ENCODE data around the gene IGFBP2.

Gene IGFBP2

DNA sequence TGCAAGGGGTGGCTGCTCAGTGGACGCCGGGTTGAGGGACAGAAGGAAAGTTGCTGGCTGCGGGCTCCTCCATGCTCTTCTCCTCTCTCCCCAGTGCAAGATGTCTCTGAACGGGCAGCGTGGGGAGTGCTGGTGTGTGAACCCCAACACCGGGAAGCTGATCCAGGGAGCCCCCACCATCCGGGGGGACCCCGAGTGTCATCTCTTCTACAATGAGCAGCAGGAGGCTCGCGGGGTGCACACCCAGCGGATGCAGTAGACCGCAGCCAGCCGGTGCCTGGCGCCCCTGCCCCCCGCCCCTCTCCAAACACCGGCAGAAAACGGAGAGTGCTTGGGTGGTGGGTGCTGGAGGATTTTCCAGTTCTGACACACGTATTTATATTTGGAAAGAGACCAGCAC lies 30.6 kb downstream of the IGFBP2 start:
- DNase-seq (ENCODE audit: low read depth) = no peak

DNA sequence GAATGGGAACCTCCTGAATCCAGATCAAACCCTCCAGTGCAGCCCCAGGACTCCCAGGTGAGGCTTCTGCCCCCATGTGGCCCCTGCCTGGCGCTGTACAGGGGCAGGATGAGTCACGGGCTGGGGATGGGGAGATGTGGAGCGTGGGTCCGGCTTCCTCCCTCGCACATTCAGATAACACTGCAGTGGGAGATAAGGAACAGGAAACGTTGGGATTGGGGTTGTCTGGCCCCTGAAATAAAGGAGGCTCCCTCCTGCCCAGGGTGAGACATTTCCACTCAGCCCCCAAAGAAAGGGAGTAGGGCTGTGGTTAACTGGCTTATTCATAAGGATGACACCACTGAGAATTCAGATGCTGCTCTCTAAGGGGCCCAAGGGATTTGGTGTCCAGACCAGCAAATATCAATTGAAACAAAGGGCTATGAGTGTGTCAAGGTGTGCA lies 31.4 kb downstream of the IGFBP2 start:
- DNase-seq (ENCODE audit: low read depth) = no peak

DNA sequence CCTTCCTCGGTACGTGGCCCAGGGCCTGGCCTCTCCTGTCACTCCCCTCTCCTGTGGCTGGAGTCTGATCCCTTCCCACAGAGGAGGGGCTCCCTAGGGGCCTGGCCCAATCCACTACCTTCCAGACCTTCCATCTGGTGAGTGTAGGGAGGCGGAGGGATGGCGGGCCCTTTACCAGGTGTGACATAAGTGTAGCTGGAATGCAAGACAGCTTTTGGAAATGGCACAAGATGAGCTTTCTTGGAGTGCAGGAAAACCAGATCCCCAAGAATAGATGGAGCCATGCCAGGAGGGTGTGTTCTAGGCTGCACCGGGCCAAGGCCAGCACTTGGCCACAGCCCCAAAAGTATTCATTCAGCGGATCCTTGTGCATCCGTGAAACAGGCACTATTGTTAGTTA lies 32.0 kb downstream of the IGFBP2 start:
- DNase-seq (ENCODE audit: low read depth) = no peak

DNA sequence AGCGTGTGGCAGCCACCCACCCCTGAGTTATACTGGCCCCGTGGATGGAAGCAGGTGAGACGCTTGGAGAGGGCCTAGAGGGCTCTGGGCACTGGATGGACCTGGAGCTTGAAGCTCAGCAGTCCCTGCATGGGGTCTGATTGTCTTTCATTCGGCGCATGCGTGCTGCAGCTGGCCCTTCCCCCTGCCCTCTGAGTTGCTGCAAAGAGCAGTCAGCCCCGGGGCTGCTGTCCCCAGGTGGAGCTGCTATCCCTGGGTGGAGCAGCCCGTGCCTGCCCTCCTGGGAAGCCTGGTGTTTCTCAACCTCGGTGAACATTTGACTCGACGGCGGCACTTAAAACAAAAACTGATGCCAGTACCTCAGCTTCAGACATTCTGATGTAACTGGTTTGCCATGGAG lies 32.5 kb downstream of the IGFBP2 start:
- DNase-seq (ENCODE audit: low read depth) = no peak

DNA sequence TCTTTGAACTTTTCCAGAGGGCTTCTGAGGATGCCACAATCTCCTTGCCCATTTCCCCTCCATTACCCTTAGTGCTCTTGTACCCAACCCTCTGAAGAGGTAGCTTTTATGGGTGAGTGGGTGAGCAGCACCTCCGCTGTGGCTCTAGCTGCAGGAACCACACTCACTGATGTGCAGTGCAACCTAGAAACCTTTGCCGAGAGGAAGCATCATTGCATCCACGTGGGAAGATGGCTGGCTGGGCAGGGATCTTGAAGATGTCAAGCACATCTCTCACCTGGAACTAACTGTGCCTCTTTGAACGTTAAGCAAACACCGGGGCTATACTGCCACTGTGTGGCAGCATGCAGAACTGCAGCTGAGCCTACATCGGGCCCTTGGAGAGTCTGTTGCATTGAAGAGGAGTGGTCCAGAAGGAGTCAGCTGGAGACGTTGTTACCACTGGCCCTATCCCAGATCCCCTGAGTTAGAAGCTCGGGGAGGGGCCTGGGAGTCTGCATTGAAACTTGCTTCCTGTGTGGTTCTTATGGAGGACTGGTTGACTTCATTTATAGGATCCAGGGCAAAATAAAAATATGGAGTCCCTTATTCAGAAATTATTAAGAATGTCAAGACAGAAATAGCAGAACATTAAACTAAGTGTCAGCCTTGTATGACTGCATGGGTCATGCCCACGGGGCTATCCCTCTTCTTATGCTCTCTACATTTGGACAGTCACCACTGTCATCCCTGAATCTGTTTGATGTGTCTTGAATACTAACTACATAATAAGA lies 33.4 kb downstream of the IGFBP2 start:
- peak; percentile 70 for DNase-seq (ENCODE audit: low read depth)

DNA sequence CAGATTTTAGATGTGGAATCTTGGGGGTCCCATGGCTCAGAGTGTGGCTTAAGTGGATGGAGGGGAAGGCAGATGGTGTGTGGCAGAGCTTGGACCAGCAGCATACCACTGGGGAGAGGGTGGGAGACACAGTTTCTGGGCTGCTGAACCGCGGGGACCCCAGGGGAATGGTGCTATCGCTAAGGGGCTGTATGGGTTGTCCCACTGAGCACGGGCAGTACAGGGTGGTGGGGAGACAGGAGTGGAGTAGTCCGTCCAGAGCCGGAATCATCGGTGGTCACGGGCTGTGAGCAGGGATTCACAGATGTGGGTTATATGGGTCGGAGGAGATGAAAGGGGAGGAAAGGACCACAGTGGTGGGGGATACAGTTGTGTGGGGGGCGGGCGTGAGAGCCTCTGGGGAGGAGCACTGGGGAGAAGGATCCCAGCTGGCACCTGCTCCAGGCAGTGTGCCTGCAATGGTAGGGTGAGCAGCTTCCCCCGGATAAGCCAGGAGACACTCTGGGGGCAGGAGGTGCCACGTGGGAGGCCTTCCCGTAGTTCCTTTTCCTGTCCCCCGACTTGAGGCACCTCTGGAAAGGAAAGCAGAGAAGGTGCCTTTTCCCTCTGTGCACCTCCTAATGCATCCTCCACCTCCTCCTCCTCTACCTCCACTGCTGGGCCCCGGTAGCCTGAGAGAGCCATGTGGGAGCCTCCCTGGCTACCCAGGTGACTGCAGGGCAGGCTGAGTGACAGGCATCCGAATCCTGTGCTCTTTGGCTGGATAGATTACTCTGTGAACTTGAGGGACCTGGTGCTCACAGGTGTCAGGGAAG lies 37.3 kb downstream of the IGFBP2 start:
- no peak for DNase-seq (ENCODE audit: low read depth)

DNA sequence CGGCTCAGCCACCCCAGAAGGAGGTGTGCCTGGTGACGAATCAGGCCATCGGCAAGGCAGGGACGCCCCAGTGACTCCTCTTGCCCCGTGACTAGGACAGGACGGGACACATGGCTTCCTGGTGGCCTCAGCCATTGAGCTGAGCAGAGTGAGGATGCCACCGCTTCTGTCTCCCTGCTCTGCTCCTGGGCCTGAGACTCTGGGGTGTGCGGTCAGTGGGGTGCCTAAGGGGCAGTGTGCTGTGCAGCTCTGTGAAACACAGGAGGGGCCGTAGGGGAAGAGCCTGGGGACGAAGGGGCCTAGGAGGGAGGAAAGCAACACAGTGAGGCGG lies 37.8 kb downstream of the IGFBP2 start:
- DNase-seq (ENCODE audit: low read depth) = no peak

DNA sequence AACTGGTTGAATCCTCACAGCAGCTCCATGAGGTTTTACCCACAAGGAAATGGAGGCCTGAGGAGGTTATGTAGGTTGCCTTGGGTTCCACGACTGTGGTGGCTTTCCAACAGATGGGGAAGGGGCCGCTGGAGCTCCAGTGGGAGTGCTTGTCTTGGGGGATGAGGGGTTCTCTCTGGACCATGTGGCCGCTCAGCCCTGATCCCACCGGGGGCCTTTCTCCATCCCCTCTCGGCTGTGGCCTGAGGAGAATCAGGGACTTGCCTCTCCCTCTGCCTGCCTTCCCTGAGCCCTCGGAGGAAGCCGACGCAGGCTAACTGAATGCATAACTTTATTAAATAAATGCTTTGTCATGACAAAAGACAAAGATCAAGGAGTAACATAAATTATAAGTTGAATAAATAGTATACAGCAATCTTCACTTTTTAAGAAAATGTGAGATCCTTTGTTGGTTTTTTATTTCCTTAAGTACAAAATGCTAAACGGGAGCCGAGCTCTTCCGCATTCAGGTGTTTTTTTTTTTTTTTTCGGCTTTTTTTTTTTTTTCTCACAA lies 38.6 kb downstream of the IGFBP2 start:
- DNase-seq (ENCODE audit: low read depth) = no peak

DNA sequence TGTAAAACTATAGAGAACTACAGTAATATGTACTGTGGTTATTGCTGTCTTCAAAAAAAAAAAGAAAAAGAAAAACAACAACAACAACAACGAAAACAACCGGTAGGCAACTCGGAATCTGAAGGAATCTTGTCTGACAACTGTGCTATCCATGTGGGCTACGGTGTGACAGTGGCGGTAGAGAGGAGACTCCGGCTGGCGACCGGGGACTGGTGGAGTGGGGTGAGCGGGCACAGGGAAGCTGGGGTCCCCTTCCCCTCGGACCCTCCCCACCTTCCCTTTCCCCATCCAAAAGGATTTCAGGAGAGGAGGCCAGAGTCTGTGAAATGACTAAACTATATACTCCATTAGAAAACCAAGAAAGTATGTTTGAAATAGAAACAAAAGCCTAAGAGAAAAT lies 39.2 kb downstream of the IGFBP2 start:
- no peak for DNase-seq (ENCODE audit: low read depth)

DNA sequence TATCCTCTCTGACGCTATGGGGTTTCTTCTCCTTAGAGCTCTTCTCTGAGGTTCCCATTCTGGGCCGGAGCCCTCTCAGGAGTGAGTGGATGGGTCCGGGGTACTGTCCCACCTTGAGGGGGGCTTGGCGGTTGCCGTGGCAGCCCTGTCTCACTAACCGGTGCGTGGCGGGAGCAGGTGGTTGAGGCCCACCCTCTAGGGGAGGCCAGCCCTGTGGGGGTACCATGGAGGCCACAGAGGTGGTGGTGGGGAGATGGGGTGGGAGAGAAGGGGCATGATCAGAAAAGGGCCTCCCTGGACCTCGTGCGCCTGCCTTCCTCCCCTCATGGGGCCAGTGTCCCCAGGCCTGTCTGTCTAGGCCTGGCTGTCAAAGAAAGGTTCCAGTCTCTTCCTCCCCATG lies 39.8 kb downstream of the IGFBP2 start:
- no peak for DNase-seq (ENCODE audit: low read depth)

DNA sequence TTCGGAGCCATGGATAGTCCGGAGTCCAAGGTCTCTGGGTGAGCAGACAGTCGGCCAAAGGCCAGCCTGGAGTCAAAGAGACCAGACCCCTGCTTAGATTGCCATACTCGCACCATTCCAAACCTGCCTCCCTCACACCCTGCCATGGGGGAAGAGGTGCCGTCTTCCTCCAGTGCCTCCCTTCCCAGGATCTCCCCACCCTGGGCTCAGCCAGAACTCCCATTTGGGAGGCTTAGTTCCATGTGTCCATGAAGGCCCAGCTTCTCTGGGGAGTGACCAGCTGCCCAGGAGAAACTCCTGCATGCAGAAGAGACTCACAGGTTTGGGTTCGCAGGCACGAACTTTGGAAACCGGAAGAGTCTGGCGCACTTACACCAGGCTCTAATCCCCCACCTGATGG lies 40.4 kb downstream of the IGFBP2 start:
- no peak for DNase-seq (ENCODE audit: low read depth)

DNA sequence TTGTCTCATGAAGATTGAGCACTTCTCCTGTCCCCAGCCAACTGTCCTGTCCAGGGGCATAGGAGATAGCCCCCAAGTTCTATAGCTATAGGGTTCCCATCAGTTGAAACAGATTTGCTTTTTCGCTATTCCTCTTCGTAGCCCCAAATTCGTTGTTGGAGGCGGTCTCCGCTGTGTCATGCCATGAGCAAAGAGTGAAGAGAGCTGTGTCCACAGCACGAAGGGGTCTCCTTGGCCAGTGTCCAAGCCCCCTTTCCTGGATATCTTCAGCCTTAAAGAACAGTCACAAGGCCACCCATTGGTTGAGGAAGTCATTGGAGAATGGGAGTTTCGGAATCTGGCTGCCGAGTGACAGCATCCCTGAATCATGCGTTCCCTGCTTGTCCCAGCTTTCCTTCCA lies 41.2 kb downstream of the IGFBP2 start:
- no peak for DNase-seq (ENCODE audit: low read depth)

DNA sequence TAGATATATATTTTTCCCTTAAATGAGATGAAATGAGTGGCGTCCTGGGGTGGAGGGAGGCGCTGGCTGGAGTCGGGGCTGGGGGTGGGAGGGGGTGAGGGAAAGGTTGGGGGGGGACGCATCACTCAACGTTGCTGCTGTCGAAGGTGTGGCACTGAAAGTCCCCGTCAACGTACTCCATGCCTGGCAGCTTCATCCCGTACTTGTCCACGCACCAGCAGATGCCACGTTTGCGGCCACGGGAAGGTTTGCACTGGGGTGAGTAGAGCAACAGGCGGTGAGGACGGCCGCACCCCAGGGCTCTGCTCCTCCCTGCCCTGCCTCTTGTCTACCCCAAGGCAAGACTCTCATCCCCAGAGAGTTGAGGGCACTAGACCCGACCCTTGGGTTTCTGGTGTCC lies 43.4 kb downstream of the IGFBP2 start:
- DNase-seq (ENCODE audit: low read depth) = no peak

DNA sequence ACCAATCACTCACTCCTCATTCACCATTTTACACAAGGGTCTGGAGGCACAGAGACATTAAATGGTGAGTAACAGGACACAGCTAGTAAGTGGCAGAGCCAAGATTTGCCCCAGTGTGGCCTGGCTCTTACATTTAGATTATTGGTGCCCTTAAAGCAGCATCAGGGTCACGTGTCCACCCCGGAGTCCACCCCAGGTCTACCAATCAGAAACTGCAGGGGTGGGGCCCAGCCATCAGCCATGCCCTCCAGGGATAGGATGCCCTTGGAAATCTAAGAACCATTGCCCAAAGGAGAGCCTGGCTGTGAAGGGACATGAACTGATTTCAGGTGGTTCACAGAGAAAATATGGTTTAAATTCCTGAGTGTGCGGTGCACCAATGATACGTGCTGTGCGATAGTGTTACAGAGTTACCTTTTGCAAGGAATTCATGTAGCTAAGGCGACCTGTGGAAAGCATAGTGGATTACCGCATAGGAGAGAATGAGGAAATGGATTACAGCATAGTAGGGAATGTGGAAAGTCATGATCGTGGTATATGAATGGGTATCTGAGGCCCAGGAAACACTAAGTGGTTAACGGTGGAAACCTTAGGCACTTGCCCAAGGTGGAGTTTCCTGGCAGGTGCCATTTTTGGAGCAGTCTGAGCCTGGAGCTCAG lies 44.3 kb downstream of the IGFBP2 start:
- DNase-seq (ENCODE audit: low read depth) = no peak

DNA sequence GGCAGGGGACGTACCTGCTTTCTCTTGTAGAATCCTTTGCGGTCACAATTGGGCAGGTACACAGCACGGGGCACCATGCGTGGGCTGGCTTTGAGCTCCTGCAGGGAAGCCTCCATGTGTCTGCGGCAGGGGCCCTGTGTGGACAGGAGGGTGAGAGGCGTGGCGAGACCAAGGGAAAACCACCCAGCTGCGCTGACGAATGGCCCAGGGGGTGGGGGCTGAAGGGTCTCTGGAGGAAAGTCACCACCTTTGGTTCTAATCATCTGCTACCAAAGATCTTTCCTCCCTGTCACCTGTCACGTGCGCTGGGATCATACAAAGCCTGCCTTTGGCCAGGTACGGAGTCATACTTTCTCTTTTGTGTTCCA lies 44.9 kb downstream of the IGFBP2 start:
- no peak for DNase-seq (ENCODE audit: low read depth)

DNA sequence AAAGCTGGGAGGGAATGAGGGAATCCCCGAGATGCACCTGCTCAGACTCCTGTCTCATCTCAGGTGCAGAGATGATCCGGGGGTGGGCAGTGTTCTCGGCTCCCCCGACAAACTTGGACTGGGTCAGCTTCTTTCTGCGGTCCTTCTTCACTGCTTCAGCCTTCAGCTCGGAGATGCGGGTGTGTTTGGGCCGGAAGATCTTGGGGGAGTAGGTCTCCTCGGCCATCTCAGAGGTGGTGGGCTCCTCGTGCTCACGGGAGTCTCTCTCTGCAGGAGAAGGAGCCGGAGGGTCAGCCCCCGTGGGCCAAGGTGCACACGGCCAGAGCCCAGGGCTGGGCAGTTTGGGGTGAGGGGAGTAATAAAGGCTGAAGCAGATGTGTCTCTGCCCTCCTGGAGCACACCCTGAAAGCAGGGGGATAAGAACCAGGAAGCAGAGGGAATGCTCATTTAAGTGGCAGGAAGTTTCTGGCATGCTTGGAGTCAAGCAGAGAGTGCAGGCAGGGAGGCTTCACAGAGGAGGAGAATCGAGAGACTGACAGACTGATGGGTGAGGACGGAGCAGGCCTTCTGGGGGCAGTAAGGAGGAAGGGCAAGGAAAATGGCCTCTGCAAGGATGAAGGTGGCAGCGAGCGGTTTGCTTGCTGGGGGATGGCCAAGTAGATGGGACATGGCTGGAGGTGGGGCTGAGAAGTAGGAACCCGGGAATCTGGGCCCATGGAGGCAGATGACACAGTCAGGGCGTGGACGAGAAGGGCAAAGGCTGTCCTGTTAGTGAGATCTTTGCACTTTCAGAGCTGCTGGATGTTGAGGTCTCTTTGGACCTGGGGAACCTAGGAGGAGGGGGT lies 45.8 kb downstream of the IGFBP2 start:
- DNase-seq (ENCODE audit: low read depth) = no peak

DNA sequence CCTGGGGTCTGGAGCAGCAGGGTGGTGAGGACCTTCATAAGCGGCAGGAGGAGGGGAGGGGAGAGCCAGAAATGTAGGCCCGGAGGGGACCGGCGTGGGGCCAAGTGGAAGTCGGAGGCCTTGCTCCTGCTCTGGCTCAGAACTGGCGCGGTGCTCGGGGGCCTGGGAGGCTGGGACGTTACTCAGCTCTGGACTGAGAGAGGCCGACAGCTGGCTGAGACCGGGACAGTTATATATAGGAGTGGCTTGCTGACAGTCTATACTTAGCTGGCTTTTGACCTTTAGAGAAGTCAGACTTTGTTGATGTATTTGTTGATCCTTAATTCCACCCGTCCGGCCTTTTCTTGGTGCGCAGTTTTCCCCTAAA lies 46.4 kb downstream of the IGFBP2 start:
- DNase-seq (ENCODE audit: low read depth) = no peak

DNA sequence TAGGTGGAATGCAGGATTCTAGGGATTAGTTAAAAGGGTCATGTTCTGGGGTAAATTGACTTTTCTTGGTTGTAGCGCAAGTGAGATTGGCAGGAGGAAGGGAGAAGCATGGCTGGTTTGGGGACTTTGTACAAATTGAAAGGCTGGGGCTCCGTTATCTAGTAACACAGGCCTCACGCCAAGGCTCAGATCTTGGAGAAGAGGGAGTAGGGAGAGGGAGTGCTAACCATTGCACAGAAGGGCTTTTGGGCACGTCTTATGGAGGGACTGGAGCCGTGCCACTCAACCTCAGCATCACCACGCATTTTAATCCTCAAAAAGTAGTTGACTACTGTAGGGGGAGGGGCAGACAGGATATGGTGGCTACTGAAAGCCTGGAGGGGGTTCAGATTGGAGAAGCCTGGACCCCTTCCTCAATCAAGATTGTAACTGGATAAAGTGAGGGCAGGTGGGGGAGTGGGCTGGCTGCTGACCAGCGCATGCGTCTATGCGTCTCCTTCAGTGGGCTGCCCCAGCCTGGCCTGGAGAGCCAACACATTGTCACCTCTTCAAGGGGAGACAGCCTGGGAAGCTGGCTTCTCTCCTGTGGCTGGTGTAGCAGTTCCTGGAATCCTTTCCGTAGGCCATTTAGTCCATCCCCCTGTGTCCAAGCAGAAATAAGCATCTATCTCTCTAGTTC lies 47.9 kb downstream of the IGFBP2 start:
- DNase-seq (ENCODE audit: low read depth) = no peak

DNA sequence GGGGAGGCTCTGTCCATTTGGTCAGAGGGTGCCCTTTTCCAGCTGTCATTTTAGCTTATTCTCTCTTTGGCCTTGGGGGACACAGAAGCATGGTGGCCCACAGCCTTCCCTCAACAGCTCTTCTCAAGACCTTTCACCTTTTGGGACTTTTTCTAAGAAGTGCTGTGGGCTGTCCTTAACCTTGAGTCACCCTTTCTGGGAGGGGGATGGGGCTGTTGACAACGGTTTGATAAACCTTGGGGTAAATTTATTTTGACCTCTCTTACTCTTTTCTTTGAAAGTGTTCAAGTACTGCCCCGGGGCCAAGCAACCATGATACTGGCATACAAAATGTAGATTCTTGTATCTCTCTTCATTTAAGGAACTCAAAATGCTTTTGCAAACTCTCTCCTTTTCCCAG lies 48.5 kb downstream of the IGFBP2 start:
- no peak for DNase-seq (ENCODE audit: low read depth)

DNA sequence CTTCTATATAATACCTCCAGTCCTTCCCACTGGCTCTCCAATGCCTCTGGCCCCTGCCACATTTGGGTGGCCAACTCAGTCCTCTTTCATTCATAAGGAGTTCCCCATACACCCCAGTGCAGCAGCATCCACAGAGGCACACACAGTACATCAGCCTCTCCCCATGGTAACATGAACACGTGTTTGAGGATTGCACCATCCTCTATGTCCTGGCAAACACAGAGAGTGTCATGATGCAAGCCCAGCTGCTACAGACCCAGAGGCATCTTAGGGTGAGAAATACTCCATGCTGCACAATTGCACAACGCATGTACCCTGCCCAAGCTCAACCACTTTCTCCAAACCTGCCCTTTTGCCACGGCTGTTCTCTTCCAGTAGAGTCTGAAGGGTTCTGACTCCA lies 50.6 kb downstream of the IGFBP2 start:
- peak; percentile 92 for DNase-seq (ENCODE audit: low read depth)

DNA sequence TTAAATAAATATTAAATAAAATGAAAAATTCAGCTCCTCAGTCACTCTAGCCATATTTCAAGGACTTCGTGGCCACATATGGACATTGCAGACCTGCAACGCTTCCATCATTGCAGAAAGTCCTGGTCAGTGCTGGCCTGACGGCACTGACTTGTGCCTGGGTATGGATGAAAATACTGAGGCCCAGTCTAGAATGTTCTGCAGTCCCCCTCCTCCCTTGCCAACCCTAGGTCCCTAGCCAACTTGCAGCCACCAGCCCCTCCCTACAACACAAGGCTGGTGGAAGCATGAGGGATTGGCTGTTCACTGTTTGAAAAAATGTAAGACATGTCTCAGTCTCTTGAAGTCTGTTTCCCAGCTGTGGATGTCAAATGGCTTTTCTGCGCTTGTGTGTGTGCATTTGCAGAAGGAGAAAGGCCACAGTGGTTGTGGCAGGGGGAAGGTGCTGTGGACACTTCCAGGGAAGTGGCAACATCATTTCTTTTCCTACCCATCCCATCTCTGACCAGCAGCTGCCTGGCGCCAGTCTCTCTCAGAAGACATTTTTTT lies 52.2 kb downstream of the IGFBP2 start:
- DNase-seq (ENCODE audit: low read depth) = no peak

Measured in EH (cell line).